GM21723 (cell line): ENCODE data around the gene EPHB4.
"Not testable (repeated sequence)": the region's sequence is repeated elsewhere in the genome, so short reads cannot be mapped to it uniquely, and the experiment has no call there.

Experiments used
- ATAC-seq: cut with Tn5 transposase; IDR thresholded peaks from one replicate; pipeline ENCODE4 v1.9.1; 2021; ENCODE audit warnings: mild to moderate bottlenecking, moderate library complexity; ENCODE audit not compliant: unreplicated experiment

The EPHB4 gene

DNA sequence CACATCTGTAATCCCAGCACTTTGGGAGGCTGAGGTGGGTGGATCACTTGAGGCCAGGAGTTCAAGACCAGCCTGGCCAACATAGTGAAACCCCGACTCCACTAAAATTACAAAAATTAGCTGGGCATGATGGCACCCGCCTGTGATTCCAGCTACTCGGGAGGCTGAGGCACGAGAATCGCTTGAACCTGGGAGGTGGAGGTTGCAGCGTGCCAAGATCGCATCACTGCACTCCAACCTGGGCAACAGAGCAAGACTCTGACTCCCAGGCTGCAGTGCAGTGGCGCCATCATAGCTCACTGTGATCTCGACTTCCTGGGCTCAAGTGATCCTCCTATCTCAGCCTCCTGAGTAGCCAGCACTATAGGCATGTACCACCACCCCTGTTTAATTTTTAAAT is 27.6 kb upstream of the EPHB4 start:
- ATAC-seq = not testable (repeated sequence)

DNA sequence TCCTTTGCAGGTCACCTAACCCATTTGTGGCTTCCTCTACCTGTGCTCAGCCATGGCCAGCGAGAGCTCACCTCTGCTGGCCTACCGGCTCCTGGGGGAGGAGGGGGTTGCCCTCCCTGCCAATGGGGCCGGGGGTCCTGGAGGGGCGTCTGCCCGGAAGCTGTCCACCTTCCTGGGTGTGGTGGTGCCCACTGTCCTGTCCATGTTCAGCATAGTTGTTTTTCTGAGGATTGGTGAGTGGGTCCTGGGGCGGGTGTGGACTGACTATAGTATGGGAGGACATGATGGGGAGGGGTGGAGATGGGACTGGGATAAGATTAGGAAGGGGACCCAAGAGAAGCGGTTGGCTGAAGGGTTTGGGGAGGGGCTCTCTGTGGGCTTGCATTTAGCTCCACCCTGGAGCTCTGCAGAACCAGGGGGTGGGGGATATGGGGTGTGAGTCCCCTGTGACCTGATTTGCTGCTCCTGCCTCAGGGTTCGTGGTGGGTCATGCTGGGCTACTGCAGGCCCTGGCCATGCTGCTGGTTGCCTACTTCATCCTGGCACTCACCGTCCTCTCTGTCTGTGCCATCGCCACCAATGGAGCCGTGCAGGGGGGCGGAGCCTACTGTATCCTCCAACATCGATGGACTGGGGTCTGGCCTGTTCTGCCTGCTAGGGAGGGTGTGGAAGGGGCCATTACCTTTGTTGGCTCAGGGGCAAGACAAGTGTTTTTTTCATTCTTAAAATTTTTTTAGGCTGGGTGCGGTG is 27.0 kb upstream of the EPHB4 start:
- no peak for ATAC-seq

DNA sequence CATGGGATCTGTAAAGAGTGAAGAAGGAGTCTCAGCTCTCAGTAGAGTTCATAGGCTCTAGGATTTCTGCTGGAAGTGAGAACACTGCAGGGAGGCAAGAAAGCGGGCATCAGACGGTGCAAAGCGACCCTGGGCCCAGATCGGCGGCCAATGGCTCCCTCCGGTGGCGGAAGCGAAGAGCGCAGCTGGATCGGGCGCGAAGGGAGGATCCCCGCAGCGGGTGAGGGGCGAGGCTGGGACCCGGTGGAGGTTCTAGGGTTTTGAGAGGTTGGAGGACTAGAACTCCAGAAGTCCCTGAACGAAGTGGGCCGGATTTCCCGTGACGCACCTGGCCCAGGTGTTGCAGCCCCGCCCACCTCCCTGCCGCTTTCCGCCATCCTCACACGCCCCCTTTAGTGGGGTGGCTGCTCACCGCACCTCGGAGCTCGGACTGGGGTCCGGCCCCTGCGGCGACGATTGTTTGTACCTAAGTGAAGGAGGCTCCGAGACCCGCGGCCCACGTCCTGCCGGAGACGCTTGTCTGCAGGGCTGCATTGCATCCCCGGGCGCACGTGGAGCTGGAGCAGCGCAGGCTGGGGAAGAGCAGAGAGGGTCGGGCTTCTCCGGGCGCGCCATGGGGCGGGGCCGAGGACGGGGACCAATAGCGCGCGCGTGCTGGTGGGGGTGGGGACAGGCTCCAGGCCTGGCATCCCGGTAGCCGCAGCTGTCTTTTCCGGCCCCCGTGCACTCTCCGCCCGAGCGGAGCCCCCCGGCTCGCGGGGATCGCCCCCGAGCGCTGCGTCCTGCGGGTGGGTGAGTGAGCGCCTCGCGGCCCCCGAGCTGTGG is 24.9 kb upstream of the EPHB4 start, which contains the start of gene SLC12A9:
SLC12A9 (plus strand) TSS at position 666 of the 825 bp plus-strand sequence. CDS start 1,485 bp downstream, outside the sequence.
- peak; percentile 91 for ATAC-seq

DNA sequence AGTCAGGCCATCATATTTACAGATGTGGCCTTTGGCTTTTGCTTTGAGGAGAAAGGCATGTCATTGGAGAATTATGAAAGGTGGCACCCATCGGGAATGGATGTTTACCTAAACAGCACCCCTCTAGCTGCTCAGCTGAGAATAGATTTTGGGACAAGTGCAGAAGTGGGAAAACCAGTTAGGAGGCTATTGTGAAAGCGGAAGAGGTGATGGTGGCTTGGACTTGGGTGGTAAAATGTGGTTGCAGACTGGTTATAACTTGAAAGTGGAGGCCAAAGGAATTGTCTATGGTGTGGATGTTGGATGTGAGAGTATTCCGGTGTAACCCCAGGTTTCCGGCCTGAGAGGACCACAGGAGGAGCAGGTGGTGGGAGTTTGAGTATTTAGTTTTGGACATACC is 20.0 kb upstream of the EPHB4 start:
- ATAC-seq = no peak

DNA sequence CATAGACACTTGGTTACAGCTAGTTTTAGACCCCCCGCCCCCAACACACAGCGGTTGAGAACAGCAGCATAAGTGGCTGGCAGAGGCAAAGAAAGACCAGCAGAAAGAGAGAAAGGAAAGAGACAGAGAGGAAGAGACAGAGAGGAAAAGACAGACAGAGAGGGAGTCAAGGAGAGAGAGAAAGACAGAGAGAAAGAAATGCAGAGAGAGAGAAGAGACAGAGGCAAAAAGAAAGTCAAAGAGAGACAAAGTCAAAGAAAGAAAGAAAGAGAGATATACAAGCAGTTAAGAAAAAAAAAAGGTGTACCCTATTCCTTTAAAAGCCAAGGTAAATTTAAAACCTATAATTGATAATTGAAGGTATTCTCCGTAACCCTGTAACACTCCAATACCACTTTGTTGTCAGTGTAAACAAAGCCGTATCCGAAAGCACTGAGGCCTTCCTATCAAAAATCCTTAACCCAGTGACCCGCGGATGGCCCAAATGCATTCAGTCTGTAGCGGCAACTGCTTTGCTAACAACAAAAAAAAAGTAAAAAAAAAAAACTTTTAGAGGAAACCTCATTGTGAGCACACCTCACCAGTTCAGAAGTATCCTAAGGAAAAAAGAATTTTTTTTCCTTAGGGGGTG is 13.3 kb upstream of the EPHB4 start:
- no peak for ATAC-seq

DNA sequence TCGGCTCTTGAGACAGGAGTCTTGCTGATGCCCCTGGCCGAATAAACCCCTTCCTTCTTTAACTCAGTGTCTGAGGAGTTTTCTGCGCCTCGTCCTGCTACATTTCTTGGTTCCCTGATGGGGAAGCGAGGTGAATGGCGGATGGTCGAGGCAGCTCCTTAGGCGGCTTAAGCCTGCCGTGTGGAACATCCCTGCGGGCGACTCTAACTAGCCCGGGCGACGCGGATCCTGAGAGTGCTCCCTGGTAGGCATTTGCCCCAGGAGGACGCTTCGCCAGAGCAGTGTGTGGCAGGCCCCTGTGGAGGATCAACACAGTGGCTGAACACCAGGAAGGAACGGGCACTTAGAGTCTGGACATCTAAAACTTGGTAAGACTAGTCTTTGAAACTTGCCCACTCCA is 12.0 kb upstream of the EPHB4 start:
- ATAC-seq = no peak

DNA sequence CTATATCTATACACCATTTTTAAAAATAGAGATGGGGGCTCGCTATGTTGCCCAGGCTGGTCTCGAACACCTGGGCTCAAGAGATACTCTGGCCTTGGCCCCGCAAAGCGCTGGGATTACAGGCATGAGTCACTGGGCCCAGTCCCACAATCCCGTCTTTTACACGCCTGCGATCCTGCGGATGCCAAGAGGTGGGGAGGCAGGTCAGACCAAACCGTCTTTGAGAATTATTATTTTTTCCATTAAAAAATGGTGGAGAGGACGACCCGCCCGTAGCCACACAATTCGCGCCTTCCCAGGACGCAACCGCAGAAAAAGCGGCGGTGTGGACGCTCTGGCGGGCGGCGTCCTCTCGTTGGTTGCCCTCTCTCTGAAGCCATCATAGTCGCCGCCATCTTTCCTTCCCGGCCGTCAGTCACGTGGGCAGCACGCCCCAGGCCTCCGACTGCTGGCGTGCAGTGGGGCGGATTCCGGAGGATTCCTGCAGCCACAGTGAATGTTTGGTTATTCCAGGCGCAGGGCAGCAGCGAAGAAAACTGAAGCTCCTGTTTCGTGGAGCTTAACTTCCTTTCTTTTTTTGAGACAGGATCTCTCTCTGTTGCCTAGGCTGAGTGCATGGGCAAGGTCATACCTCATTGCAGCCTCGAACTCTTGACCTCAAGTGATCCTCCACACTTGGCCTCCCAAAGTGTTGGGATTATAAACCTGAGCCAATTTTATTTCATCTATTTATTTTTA is 9.9 kb upstream of the EPHB4 start:
- ATAC-seq = peak; percentile 92

DNA sequence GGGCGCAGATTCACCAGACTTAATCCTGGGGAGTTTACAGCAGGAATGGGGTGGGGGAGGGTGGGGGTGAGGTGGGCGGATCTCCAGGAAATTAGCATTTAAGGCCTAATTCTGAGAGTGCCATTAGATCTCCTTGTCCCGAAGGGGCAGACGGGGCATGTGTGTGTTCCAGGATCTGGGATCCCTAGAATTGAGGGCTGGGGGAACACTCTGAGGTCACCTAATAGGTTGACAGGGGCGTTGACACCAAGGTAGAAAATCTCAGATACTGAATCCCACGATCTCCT is 9.4 kb upstream of the EPHB4 start:
- no peak for ATAC-seq

DNA sequence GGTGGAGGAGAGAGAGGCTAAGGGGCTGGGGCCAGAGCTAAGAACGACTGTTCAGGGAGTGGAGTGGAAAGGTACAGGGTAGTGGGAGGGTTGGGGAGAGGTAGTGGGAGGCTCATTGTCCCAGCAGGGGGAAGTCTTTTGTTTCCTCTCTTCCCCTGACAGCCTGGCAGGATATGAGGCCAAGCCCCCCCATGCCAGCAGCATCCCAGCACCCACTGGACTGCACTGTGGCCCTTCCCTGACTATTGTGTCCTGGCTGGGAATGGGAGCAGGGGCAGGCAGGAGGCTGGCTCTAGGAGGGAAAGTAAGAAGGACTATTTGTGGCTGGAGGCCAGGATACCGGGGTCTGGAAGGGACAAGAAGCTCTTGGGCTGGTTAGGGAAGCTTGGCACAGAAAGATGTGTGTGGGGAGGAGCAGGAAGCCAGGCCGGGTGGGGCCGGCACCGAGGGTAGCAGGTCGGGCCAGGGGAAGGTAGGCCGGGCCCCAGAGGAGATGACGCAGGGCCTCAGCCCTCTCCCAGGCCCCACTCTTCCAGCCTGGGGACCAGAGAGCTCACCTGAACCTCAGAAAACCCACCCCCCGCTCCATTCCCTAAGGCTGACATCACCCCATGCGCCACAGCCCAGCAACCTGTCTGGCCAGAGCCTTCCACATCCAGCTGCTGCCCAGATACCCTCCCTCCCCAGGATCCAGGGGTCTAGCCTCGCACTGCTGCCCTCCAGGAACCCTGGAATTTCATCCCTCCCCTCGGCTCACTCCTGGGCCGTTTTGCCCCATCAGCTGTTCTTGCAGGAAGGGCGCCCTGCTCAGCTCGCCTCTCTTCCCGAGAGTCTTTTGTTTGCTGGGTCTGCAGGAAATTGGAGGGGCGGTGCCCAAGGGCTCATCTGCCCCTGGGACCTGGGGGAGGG is 8.8 kb upstream of the EPHB4 start:
- ATAC-seq = no peak

DNA sequence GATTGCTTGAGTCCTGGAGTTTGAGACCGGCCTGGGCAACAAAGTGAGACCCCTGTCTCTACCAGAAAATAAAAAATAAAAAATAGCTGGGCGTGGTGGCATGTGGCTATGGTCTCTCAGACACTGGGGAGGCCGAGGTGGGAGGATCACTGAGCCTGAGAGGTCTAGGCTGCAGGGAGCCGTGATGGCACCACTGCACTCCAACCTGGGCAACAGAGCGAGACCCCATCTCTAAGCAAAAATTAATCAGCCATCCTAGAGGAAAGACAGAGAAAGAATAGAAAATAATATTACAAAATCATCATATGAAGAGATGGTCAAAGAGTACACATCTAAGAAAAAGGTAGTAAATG is 4.9 kb upstream of the EPHB4 start:
- no peak for ATAC-seq

DNA sequence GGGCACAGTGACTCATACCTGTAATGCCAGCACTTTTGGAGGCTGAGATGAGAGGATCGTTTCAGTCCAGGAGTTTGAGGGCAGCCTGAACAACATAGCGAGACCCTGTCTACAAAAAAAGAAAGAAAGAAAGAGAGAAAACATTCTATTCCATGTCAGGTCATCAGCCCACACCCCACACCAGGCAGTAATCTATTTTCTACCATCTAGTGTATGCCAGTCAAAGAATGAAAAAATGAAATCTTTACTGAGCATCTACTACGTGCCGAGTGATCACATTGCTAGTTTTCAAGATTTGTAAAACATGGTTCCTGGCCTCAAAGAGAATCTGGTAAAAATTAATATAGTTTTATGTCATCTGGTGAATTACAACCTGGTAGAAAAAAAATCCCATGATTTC is 3.1 kb upstream of the EPHB4 start:
- no peak for ATAC-seq

DNA sequence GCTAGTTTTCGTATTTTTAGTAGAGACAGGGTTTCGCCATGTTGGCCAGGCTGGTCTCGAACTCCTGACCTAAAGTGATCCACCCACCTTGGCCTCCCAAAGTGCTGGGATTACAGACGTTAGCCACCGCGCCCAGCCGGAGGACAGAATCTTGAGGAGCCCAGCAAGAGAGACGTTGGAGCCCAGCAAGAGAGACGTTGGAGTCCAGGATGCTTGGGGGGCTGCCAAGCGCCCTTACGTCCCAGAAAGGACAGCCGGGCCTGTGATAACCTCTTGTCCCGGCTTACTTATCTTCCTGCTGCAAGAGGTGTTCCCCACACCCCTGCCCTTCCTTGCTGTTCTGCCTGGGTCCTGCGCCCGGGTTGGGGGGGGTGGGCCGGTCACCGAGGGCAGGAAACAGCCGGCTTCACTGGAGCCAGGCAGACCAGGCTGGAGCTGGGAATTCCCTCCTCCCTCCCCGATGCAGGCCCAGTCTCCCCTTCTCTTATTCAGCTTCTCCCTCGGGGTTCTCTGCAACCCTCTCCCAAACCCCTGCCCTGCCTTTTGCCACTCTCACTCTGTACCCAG is 1.9 kb upstream of the EPHB4 start:
- ATAC-seq = no peak

DNA sequence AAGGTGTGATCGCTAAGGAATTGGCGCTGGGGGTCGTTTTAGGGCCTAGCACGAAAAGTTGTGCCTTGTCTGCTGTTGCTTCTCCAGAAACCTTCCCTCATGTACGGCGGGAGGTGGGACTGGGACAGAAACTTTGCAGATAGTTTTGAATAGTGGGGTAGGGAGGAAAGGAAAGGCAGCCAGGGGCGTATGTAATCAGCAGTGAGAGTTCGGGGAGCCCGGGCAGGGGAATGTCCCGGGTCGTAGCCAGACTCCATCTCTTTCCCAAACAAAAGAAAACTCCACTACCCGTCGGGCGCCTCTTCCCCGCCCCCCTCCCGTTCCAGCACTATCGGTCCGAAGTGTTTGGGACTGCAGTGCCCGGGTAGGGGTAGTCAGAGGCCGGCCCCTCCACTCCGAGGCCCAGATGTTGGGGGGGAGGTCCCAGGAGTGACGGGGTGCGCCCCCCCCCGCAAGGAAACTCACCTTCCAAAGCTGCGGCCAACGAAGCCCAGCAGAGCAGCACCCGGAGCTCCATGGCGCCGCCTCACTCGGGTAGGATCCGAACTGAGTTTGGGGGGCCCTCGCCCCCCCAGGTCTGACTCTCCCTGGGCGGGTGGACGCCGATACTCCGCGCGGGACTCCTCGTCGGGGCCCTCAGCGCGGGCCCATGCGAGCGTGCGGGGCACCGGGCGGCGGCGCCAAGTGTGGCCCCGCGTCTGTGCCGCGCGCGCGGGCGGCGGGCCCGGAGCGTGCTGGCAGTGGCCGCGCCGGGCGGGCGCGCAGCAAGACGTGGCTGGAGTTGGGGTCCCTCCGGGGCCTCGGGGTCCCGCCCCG is 601 bp downstream of the EPHB4 start:
- no peak for ATAC-seq

DNA sequence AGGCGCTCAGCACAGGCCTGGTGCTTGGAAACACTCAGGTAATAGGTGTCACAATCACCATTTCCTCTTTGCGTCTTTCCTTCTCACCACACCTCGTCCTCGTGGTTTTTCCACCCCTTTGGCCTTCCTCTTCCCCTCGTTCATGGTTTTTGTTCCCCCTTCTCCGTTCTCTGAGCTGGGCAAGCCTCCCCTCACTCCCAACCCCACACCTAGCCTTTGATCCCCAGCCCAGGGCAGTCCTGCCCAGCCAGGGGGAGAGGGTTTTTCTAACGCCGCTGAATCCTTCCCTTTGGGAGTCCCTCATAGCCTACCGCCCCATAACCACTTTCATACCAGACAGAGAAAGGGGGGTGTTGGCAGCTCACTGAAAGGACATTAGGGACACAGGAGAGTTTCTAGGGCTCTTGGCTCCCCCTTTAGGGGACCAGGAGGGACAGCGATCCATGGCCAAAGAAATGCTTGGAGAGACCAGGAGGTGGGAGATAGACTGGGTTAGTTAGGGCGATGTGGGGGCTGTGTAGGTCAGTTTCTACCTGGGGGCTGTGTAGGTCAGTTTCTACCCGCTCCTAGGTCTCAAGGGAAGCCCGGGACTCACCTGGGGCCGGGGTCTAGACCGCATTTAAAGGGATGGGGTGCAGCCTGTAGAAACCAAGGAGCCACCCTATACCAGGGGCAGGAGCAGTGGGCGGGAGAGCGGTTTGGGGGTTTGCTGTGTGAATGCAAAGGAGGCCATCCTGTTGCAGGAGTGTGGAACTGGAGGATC is 1.4 kb downstream of the EPHB4 start:
- ATAC-seq = no peak

DNA sequence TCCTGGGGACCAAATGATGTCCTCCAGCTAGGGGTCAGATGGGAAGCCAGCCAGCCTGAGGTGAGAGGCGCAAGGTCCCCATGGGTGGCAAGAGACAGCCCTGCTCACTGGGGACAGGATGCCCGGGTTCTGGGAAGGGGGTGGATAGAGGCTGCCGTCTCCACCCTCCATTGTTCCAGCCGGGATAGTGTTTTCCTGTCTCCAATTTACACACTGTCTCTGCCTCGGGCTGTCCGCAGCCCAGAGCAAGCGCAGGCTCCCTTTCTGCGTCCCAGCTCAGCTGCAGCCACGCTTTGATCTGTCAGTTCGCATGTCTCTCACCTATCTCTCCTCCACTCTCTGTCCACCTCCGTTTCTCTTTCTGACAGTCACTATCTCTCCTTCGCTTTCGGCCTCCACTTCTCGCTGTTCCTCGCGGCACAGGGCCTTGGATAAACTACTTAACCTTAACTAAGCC is 2.1 kb downstream of the EPHB4 start:
- ATAC-seq = no peak

DNA sequence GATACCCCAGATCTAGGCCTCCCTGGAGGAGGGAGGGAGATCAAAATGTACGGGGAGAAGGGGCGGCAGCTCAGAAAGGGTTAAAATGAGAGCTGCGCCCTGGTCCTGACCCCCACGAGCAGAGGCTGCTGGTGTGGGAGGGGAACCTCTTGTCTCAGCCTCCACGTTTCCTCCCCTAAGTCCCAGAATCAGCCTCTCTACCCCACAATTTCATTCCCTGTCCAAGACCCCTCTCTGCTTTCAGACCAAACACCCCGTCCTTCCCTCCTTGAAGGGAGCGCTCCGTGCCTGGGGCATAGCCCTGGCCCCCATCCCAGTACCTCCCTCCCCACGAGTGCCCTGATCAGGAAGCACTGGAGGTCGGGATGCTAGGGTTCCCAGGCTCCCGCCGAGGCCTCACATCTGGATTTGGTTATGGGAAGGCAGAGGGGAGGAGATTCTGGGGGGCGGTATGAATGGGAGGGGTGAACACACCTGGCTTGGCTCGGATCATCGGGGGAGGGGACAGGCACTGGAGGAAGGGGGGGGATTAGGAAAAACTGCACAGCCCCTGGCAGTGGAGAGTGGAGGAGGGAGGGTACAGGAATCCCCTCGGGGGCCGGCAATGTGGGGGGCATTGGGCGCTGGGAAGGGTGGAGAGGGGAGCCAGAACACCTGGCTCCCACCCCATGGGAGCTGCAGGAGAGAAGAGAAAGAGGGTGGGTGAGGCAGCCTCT is 2.7 kb downstream of the EPHB4 start:
- no peak for ATAC-seq

DNA sequence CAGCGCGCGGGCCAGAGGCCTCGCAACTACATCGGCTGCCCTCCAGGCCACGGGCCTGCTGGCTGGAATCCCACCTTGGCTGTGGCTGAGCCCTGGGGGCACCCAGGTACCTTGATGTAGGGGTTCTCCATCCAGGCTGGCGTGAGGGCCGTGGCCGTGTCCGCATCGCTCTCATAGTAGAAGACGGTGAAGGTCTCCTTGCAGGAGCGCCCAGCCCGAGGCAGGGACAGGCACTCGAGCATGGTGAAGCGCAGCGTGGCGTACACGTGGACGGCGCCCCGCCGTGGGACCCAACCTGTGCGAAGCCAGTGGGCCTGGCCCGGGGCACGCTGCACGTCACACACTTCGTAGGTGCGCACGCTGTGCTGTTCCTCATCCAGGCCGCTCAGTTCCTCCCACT is 3.8 kb downstream of the EPHB4 start:
- no peak for ATAC-seq

DNA sequence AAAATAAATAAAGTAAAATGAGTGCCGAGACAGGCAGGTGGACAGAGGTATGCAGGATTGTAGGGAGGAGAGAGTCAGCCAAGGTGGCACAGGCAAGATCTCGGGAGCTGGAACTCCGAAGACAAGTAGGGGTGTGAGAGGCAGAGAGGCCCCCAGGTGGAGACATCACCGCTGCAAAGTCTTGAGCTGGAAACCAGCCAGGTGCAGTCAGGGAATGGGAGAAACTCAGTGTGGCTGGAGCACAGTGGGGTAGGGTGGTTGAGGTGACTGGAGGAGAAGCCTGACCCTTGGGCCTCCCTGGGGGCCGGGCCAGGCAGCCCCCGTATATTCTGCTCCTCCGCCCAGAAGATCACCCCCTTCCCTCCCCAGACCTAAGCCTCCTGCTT is 4.2 kb downstream of the EPHB4 start:
- ATAC-seq = no peak
